Measurements from ENCODE around the gene CRIP2.

Gene CRIP2

DNA sequence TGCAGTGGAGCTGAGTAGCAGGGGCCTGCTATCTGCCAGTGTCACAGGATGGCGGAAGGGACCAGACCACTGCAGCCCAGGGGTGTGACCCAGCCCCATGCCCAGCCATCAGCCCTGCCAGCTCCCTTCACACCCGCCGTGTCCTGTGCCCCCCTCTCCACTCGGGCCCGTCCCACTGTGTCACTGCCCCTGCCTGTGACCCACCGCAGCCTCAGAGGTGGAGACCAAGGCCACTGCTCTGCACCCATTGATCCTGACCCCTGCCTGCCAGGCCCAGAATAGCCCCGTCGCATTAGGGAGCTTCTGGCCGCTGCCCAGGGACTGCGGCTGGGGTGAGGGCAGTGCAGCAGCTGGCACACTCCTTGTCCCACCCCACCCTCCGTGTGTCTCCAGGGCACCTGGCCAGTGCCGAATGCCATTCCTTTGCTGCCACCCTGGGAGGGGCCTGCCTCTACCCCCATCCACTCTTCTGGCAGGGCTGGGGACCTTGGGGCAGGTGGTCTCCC, 2.1 kb upstream of the CRIP2 start:
- H3K4me3 ChIP-seq (ENCODE audit: low read depth, low read length) = no peak overlapping the region
- no peak for TF ChIP-seq CTCF (conservative IDR thresholded peaks at IDR 0.05; ENCODE audit: low read depth, low read length)
- no peak for DNase-seq (ENCODE audit: low read depth)

GRCh38 chr14:105473033-105473676, 1.5 kb upstream of the CRIP2 start:
- no peak for TF ChIP-seq CTCF (conservative IDR thresholded peaks at IDR 0.05; ENCODE audit: low read depth, low read length)
- no peak for DNase-seq (ENCODE audit: low read depth)
- no peak overlapping the region for H3K4me3 ChIP-seq (ENCODE audit: low read depth, low read length)

DNA sequence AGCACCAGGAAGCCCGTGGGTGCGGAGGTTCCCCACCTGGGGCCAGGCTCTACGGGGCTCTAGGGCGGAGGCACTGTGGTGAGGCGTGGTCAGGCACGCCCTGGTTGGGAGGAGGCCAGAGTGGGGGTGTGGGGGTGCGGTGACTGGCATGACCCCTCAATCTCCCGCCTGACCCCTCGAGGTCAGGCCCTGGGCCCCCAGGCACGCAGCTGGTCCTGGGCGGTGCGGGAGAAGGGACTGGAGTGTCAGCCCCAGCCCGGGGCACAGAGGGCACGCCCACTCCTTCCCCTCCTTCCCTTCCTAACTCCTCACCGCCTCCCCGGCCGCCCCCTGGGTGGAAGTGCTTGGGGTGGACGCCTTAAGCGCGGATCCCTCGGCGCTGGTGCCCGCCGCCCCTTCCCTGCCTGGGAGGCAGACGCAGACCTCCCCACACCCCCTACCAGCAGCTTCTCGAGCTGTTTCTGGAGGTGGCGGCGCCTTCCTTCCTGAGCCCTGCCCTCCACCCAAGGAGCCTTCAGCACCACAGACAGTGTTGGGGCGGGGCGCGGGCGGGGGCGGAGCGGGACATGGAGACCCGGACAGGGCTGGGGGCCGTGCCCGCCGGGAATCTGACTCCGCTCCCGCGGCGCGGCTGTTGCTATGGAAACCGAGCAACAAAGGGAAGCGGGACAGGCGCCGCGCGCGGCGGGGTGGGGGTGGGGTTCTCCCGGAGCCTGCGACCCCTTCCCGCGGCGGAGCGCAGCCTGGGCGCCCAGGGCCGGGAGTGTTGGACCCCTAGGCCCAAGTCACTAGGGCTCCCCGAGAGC, 741 bp upstream of the CRIP2 start:
- H3K4me3 ChIP-seq (ENCODE audit: low read depth, low read length) = peak overlapping the region; percentile 63
- TF ChIP-seq CTCF (conservative IDR thresholded peaks at IDR 0.05; ENCODE audit: low read depth, low read length) = no peak
- DNase-seq (ENCODE audit: low read depth) = peak; percentile 85

- H3K4me3 ChIP-seq (ENCODE audit: low read depth, low read length) = peak overlapping the region; percentile 63
- DNase-seq (ENCODE audit: low read depth) = no peak
- TF ChIP-seq CTCF (conservative IDR thresholded peaks at IDR 0.05; ENCODE audit: low read depth, low read length) = no peak
Observed at GRCh38 chr14:105475269-105476096, 862 bp downstream of the CRIP2 start.

- no peak for DNase-seq (ENCODE audit: low read depth)
- TF ChIP-seq CTCF (conservative IDR thresholded peaks at IDR 0.05; ENCODE audit: low read depth, low read length) = no peak
- H3K4me3 ChIP-seq (ENCODE audit: low read depth, low read length) = peak overlapping the region; percentile 63
Observed at GRCh38 chr14:105476097-105476830, 1.6 kb downstream of the CRIP2 start.

All from choroid plexus epithelial cell (primary cell).